Endothelial cell of umbilical vein (primary cell): ENCODE measurements around the gene FBXO22. TPM values are rescaled to one million over a fixed set of nuclear protein-coding genes. Genes with fewer than 3 reads are reported as not detected.

Experiments
- BruUV-seq: library from RNA; stranded (reverse); fragments of 400-500 nt; replicated peaks from 2 replicates; lab custom pipeline; 2021; lab: Mats Ljungman, UMichigan
- CTCF ChIA-PET: fragments of 300-600, 350-600 bp; sonication (Branson Sonifier 250); formaldehyde crosslinking; loops from one replicate; lab custom pipeline; 2021; ENCODE audit warnings: antibody characterized with exemption, inconsistent platforms; lab: Charles Lee
- POLR2A ChIA-PET: fragments of 300-600, 350-600 bp; sonication (Branson Sonifier 250); formaldehyde crosslinking; loops from one replicate; lab custom pipeline; 2021; ENCODE audit warnings: antibody characterized with exemption, inconsistent platforms; lab: Charles Lee
- DNase-seq: peaks from one replicate; pipeline ENCODE4 v3.0.0-alpha.2; 2011; ENCODE audit warnings: low read depth, low spot score
- FAIRE-seq: peaks from 2 replicates; lab custom pipeline; 2011; peaks lifted over from hg19 to GRCh38; lab: Jason Lieb, UNC
- H2AFZ ChIP-seq: 2 replicates; pipeline ENCODE4 v1.6.0; 2012; ENCODE audit warnings: low read depth, low read length, control low read depth, inconsistent platforms
- H3K27ac ChIP-seq: 2 replicates; pipeline ENCODE4 v1.5.1; 2011; ENCODE audit warnings: low read depth, mild to moderate bottlenecking, control low read depth, low read length, moderate library complexity; ENCODE audit not compliant: insufficient read depth
- H3K27me3 ChIP-seq, 2 experiments: 2 replicates each; pipeline versions ENCODE4 v1.6.0 to v1.6.1; 2011; ENCODE audit warnings: low read length in 2 of 2, mixed read lengths in 1 of 2; ENCODE audit not compliant: control insufficient read depth in 2 of 2, insufficient read depth in 2 of 2
- H3K36me3 ChIP-seq, 2 experiments: 2 replicates in 1 of 2; 3 replicates in 1 of 2; pipeline ENCODE4 v1.5.1; 2011; ENCODE audit warnings: low read length in 2 of 2, mild to moderate bottlenecking in 1 of 2, moderate library complexity in 1 of 2; ENCODE audit not compliant: control insufficient read depth in 2 of 2, insufficient read depth in 2 of 2; ENCODE audit errors: extremely low read depth in 1 of 2
- H3K4me1 ChIP-seq: 3 replicates; pipeline ENCODE4 v1.5.1; 2011; ENCODE audit warnings: mild to moderate bottlenecking, low read length; ENCODE audit not compliant: control insufficient read depth, insufficient read depth; ENCODE audit errors: extremely low read depth
- H3K4me2 ChIP-seq: 2 replicates; pipeline ENCODE4 v1.6.1; 2011; ENCODE audit warnings: low read length, control low read depth, mixed read lengths; ENCODE audit not compliant: insufficient read depth
- H3K4me3 ChIP-seq, 3 experiments: fragments of 200-600 bp in 1 of 3; sonication (generic), shearing (Covaris generic) in 1 of 3; replicated peaks in 1 of 3; 2 replicates each; pipeline ENCODE4 v1.5.1; 2011 to 2016; ENCODE audit warnings: control low read depth in 3 of 3, low read length in 3 of 3, mild to moderate bottlenecking in 2 of 3, inconsistent platforms in 1 of 3, low read depth in 1 of 3, moderate library complexity in 1 of 3; ENCODE audit not compliant: insufficient read depth in 1 of 3
- H3K79me2 ChIP-seq: 2 replicates; pipeline ENCODE4 v1.6.0; 2012; ENCODE audit warnings: low read length, inconsistent platforms; ENCODE audit not compliant: control insufficient read depth, insufficient read depth
- H3K9ac ChIP-seq: replicated peaks from 2 replicates; pipeline ENCODE3; 2011; ENCODE audit warnings: low read length, control low read depth; ENCODE audit not compliant: insufficient read depth; ENCODE audit errors: extremely low read depth
- H3K9me1 ChIP-seq: replicated peaks from 3 replicates; pipeline ENCODE4 v1.6.0; 2011; ENCODE audit warnings: mild to moderate bottlenecking, low read length; ENCODE audit not compliant: control insufficient read depth, insufficient read depth; ENCODE audit errors: extremely low read depth
- H3K9me3 ChIP-seq: replicated peaks from 2 replicates; pipeline ENCODE4 v1.5.1; 2012; ENCODE audit warnings: low read length, inconsistent platforms; ENCODE audit not compliant: control insufficient read depth, insufficient read depth
- H4K20me1 ChIP-seq: replicated peaks from 2 replicates; pipeline ENCODE3; 2011; ENCODE audit warnings: mild to moderate bottlenecking, low read length; ENCODE audit not compliant: control insufficient read depth, insufficient read depth; ENCODE audit errors: extremely low read depth
- EZH2 ChIP-seq: IDR thresholded peaks from 2 replicates; pipeline ENCODE4 v1.6.1; 2012; ENCODE audit warnings: borderline replicate concordance, low read depth, mild to moderate bottlenecking, moderate library complexity, low read length, inconsistent platforms; ENCODE audit not compliant: severe bottlenecking
- FOS ChIP-seq: IDR thresholded peaks from 2 replicates; pipeline ENCODE4 v1.6.1; 2011; ENCODE audit warnings: mild to moderate bottlenecking, low read length, moderate library complexity, borderline replicate concordance; ENCODE audit not compliant: insufficient read depth
- GATA2 ChIP-seq: IDR thresholded peaks from 2 replicates; pipeline ENCODE4 v1.7.0; 2011; ENCODE audit warnings: low read depth, mild to moderate bottlenecking, moderate library complexity, mixed read lengths, low read length; ENCODE audit not compliant: insufficient read length, insufficient read depth
- JUN ChIP-seq: IDR thresholded peaks from 2 replicates; pipeline ENCODE4 v1.6.1; 2011; ENCODE audit warnings: borderline replicate concordance, low read depth; ENCODE audit not compliant: insufficient read length, insufficient read depth
- MAX ChIP-seq: IDR thresholded peaks from 2 replicates; pipeline ENCODE4 v1.6.1; 2011; ENCODE audit not compliant: insufficient read depth, insufficient read length
- MYC ChIP-seq: IDR thresholded peaks from one replicate; pipeline ENCODE4 v1.6.1; 2011; ENCODE audit warnings: mild to moderate bottlenecking, low read depth, low read length
- POLR2A ChIP-seq: IDR thresholded peaks from 2 replicates; pipeline ENCODE4 v1.6.1; 2012; ENCODE audit warnings: low read depth, mild to moderate bottlenecking, control low read depth, low read length
- POLR2AphosphoS5 ChIP-seq: IDR thresholded peaks from 2 replicates; pipeline ENCODE4 v1.6.1; 2012; ENCODE audit warnings: low read depth, mild to moderate bottlenecking, control low read depth, low read length, moderate library complexity; ENCODE audit not compliant: insufficient read depth
- dilution Hi-C: fragments of 300-500 bp; cut with MboI; formaldehyde crosslinking; loops from one replicate; pipeline ENCODE4 v1.15.0; 2019; ENCODE audit warnings: low sequenced_read_pairs; ENCODE audit not compliant: extremely low pct_ligation_motif_present
- intact Hi-C: fragments of 100-400 bp; cut with micrococcal nuclease; formaldehyde crosslinking; loops from one replicate; pipeline ENCODE4 v1.10.0; 2022
- polyA plus RNA-seq, 4 experiments: library from polyadenylated mRNA; depleted of rRNA in 3 of 4; stranded (reverse) in 3 of 4; unstranded in 1 of 4; fragments of >200 nt; gene quantifications; 2 replicates each; pipeline versions ENCODE4 v1.2.1 to v1.2.3, GENCODE V29; 2011 to 2012; ENCODE audit warnings: missing spikeins in 1 of 4
- total RNA-seq: library from RNA; stranded (reverse); gene quantifications from 2 replicates; pipeline ENCODE4 v1.2.3, GENCODE V29; 2021
- TF ChIP-seq, protein P1 (sequence below), 2 donors: IDR thresholded peaks; 1 replicate in 1 of 2; 2 replicates in 1 of 2; pipeline ENCODE4 v1.5.1; 2011; ENCODE audit warnings: low read length in 2 of 2, mild to moderate bottlenecking in 2 of 2, moderate library complexity in 2 of 2, control low read depth in 1 of 2, inconsistent platforms in 1 of 2, low read depth in 1 of 2; ENCODE audit not compliant: insufficient read depth in 1 of 2; ENCODE audit errors: extremely low read depth in 1 of 2

FBXO22 gene
- total and polyA plus RNA-seq, 2 donors (not counting 3 experiments of a cell fraction or from before 2014, with no cell fraction given), result 20.8 to 41.6 TPM

GRCh38 chr15:75924576-75924975 lies 20.9 kb downstream of the FBXO22 start:
- no peak for DNase-seq
- no TSS peak for BruUV-seq
- no peak overlapping the region for H3K9ac ChIP-seq
- peaks cover 16% of the 10 kb centered on the region for H3K4me1 ChIP-seq
- intact Hi-C loops, result loop anchor here (5.0 to 10.0 kb wide), 2 partner anchors 220 to 232 kb away; no protein-coding TSS in a partner anchor
- peaks cover 35% of the 10 kb centered on the region for H3K79me2 ChIP-seq
- H3K4me2 ChIP-seq, result no peak overlapping the region
- no peaks in the 10 kb centered on the region for H3K27me3 ChIP-seq
- no peaks in the 10 kb centered on the region for H3K9me3 ChIP-seq
- no peaks in the 10 kb centered on the region for H3K9me1 ChIP-seq
- CTCF ChIA-PET, result interaction anchor here (0.8 to 6.4 kb wide), 2 partner anchors 114 to 132 kb away, joined by 3 to 80 read pairs; no protein-coding TSS in a partner anchor
- H3K4me3 ChIP-seq, result no peak overlapping the region
- no peak overlapping the region for H3K27ac ChIP-seq
- no peaks in the 10 kb centered on the region for H4K20me1 ChIP-seq
- no peak overlapping the region for H2AFZ ChIP-seq
- dilution Hi-C loops, result no loop called here
- TF ChIP-seq MYC (no peak), POLR2AphosphoS5 (no peak), POLR2A (no peak), EZH2 (no peak), MAX (no peak), JUN (no peak), GATA2 (no peak), FOS (no peak)
- TF ChIP-seq, protein P1, sequence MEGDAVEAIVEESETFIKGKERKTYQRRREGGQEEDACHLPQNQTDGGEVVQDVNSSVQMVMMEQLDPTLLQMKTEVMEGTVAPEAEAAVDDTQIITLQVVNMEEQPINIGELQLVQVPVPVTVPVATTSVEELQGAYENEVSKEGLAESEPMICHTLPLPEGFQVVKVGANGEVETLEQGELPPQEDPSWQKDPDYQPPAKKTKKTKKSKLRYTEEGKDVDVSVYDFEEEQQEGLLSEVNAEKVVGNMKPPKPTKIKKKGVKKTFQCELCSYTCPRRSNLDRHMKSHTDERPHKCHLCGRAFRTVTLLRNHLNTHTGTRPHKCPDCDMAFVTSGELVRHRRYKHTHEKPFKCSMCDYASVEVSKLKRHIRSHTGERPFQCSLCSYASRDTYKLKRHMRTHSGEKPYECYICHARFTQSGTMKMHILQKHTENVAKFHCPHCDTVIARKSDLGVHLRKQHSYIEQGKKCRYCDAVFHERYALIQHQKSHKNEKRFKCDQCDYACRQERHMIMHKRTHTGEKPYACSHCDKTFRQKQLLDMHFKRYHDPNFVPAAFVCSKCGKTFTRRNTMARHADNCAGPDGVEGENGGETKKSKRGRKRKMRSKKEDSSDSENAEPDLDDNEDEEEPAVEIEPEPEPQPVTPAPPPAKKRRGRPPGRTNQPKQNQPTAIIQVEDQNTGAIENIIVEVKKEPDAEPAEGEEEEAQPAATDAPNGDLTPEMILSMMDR (IDR thresholded peaks at IDR 0.05; ENCODE audit: extremely low read depth in 1 of 2, insufficient read depth in 1 of 2, low read depth in 1 of 2, low read length in 2 of 2), result no peak
- peaks cover 0 to 7% of the 10 kb centered on the region in 2 experiments for H3K36me3 ChIP-seq
- POLR2A ChIA-PET, result no interaction called here
- FAIRE-seq, result no peak
